GM23248 (cell line): ENCODE measurements around the gene AIDA.

ENCODE experiments used
- EZH2 ChIP-seq: fragments of 200-600 bp; sonication (generic); IDR thresholded peaks from 2 replicates; pipeline ENCODE4 v1.6.1; 2018; ENCODE audit warnings: antibody characterized with exemption, mild to moderate bottlenecking; ENCODE audit not compliant: insufficient read depth, poor library complexity, severe bottlenecking
- EZH2phosphoT487 ChIP-seq: fragments of 200-600 bp; sonication (generic); IDR thresholded peaks from 2 replicates; pipeline ENCODE4 v1.6.1; 2018; ENCODE audit warnings: antibody characterized with exemption, moderate library complexity, mild to moderate bottlenecking, low read depth; ENCODE audit not compliant: insufficient read depth

DNA sequence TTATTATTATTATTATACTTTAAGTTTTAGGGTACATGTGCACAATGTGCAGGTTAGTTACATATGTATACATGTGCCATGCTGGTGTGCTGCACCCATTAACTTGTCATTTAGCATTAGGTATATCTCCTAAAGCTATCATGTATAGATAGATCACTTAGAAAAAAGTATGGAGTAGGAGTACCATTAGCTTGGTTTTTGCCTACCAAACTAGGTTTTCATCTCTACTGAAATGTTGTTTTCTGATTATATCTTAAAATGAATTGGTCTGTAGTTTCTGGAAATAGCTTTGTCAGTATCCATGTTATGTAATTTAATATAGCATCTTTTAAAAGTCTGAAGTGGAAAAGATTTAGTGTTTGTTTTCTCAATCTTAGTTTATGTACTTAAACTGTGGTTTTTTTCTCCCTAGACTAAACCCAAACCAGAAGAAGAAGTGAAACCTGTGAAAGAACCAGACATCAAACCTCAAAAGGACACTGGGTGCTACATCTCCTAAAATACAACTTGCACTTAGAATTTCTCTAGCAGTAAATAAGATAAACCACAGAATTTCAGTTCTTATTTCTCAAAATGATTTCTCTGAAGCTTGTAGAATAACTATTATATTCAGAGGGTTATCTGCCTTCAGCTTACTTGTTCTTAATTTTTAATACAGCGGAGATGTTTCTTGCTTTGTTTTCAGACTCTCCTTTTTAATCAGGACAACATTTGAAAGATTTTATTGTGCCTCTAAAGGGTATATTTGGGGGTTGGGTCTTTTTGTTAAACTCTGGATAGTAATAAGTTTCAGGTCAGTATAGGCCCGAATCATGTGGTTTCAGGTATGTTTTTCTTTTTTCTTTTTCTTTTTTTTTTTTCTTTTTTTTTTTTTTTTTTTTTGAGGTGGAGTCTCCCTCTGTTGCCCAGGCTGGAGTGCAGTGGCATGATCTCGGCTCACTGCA lies 20.2 kb upstream of the AIDA start:
- TF ChIP-seq EZH2phosphoT487 (no peak), EZH2 (no peak)
